CD4-positive, CD25-positive, alpha-beta regulatory T cell (primary cell): Measurements from ENCODE around the gene RBMS2. TPM values are rescaled to one million over a fixed set of nuclear protein-coding genes. Genes with fewer than 3 reads are reported as not detected.
"Not testable (repeated sequence)": the region's sequence is repeated elsewhere in the genome, so short reads cannot be mapped to it uniquely, and the experiment has no call there.

Experiments used
- ATAC-seq, 2 donors: fragments of 150-1000 bp; cut with Tn5 transposase; one replicate each; pipeline ENCODE4 v1.10.0; 2021; ENCODE audit warnings: low read depth in 2 of 2, moderate number of reproducible peaks in 2 of 2, moderate library complexity in 1 of 2
- DNase-seq, 3 donors: peaks; one replicate each; pipeline versions ENCODE4 v3.0.0 to v3.0.0-alpha.2; 2012 to 2022; ENCODE audit warnings: mixed read lengths in 1 of 3
- H3K27ac ChIP-seq: one replicate; pipeline ENCODE4 v1.7.0; 2013; ENCODE audit warnings: mild to moderate bottlenecking, low read length; ENCODE audit not compliant: insufficient read depth, poor library complexity, severe bottlenecking
- H3K27me3 ChIP-seq: one replicate; pipeline ENCODE4 v1.7.0; 2013; ENCODE audit warnings: low read length; ENCODE audit not compliant: control insufficient read depth, insufficient read depth
- H3K36me3 ChIP-seq: one replicate; pipeline ENCODE4 v1.7.0; 2013; ENCODE audit warnings: mild to moderate bottlenecking, low read length, moderate library complexity; ENCODE audit not compliant: control insufficient read depth, insufficient read depth
- H3K4me1 ChIP-seq: 2 replicates; pipeline ENCODE4 v1.7.0; 2013; ENCODE audit warnings: mild to moderate bottlenecking, low read length; ENCODE audit not compliant: insufficient read depth, control insufficient read depth, poor library complexity, severe bottlenecking
- H3K4me3 ChIP-seq: one replicate; pipeline ENCODE4 v1.7.0; 2013; ENCODE audit warnings: low read depth, mild to moderate bottlenecking, low read length, moderate library complexity
- H3K9me3 ChIP-seq, 2 experiments: 1 replicate in 1 of 2; 2 replicates in 1 of 2; pipeline ENCODE4 v1.7.0; 2013; ENCODE audit warnings: low read length in 2 of 2, mild to moderate bottlenecking in 1 of 2, moderate library complexity in 1 of 2; ENCODE audit not compliant: control insufficient read depth in 2 of 2
- H3K27ac Mint-ChIP-seq, 3 donors: one replicate each; pipeline ENCODE4 v1.8.0; 2020 to 2022; ENCODE audit warnings: mild to moderate bottlenecking in 3 of 3, mixed read lengths in 3 of 3, moderate library complexity in 2 of 3
- H3K27me3 Mint-ChIP-seq: one replicate; pipeline ENCODE4 v1.8.0; 2022; ENCODE audit warnings: mild to moderate bottlenecking, mixed read lengths
- H3K36me3 Mint-ChIP-seq: one replicate; pipeline ENCODE4 v1.8.0; 2020; ENCODE audit warnings: mixed read lengths
- H3K4me1 Mint-ChIP-seq, 4 donors: one replicate each; pipeline ENCODE4 v1.8.0; 2020 to 2022; ENCODE audit warnings: mixed read lengths in 4 of 4, mild to moderate bottlenecking in 1 of 4
- H3K4me3 Mint-ChIP-seq, 4 donors: one replicate each; pipeline ENCODE4 v1.8.0; 2020 to 2022; ENCODE audit warnings: mild to moderate bottlenecking in 4 of 4, mixed read lengths in 4 of 4, moderate library complexity in 3 of 4
- H3K9me3 Mint-ChIP-seq, 7 donors: one replicate each; pipeline ENCODE4 v1.8.0; 2020 to 2022; ENCODE audit warnings: mixed read lengths in 7 of 7, mild to moderate bottlenecking in 3 of 7, moderate library complexity in 2 of 7
- polyA plus RNA-seq, 4 donors: library from polyadenylated mRNA; unstranded; fragments of 300-500 nt; fragmentation: Illumina TruSeq; gene quantifications; one replicate each; pipeline ENCODE4 v1.2.3, GENCODE V29; 2021
- total RNA-seq: library from RNA; stranded (reverse); gene quantifications from one replicate; pipeline ENCODE4 v1.2.3, GENCODE V29; 2022

RBMS2 gene
- total and polyA plus RNA-seq, 5 donors from 2014 or later = 0.14 to 3.1 (median 0.32) TPM; not detected in 1

GRCh38 chr12:56496704-56497103, 24.9 kb upstream of the RBMS2 start:
- not testable (repeated sequence) for H3K4me1 ChIP-seq

GRCh38 chr12:56498126-56498902, 23.3 kb upstream of the RBMS2 start:
- not testable (repeated sequence) for H3K4me1 Mint-ChIP-seq, H3K4me1 ChIP-seq, H3K9me3 ChIP-seq, H3K36me3 ChIP-seq, H3K27ac Mint-ChIP-seq, H3K27me3 ChIP-seq, ATAC-seq, H3K9me3 Mint-ChIP-seq, H3K27ac ChIP-seq, H3K4me3 ChIP-seq, H3K27me3 Mint-ChIP-seq, H3K4me3 Mint-ChIP-seq, DNase-seq, H3K36me3 Mint-ChIP-seq

More at GRCh38 chr12:56496704-56497103, 24.9 kb upstream of the RBMS2 start:
- not testable (repeated sequence) for H3K4me3 ChIP-seq, H3K36me3 Mint-ChIP-seq, ATAC-seq, H3K4me1 Mint-ChIP-seq, H3K27me3 Mint-ChIP-seq, H3K36me3 ChIP-seq, H3K27me3 ChIP-seq, H3K27ac ChIP-seq, H3K9me3 Mint-ChIP-seq, H3K9me3 ChIP-seq
- DNase-seq = peak; percentile 23 to 46 (median 43)
- Mint-ChIP-seq H3K27ac (peak overlapping the region in 1 of 3 donors; percentile 55), H3K4me3 (peak overlapping the region in 2 of 4 donors; percentile 59 to 73)

- H3K4me1 ChIP-seq, H3K4me1 Mint-ChIP-seq, DNase-seq, H3K27ac ChIP-seq, H3K27me3 ChIP-seq, H3K9me3 Mint-ChIP-seq, ATAC-seq, H3K27me3 Mint-ChIP-seq, H3K36me3 ChIP-seq, H3K36me3 Mint-ChIP-seq, H3K4me3 Mint-ChIP-seq, H3K4me3 ChIP-seq, H3K27ac Mint-ChIP-seq, H3K9me3 ChIP-seq: not testable (repeated sequence)
Observed at GRCh38 chr12:56499452-56499851, 22.2 kb upstream of the RBMS2 start.

- not testable (repeated sequence) for H3K27ac ChIP-seq, H3K36me3 Mint-ChIP-seq, H3K9me3 ChIP-seq, H3K9me3 Mint-ChIP-seq, H3K4me1 Mint-ChIP-seq, H3K27me3 ChIP-seq, H3K36me3 ChIP-seq, DNase-seq, H3K4me1 ChIP-seq, ATAC-seq, H3K27me3 Mint-ChIP-seq, H3K4me3 ChIP-seq
- H3K27ac Mint-ChIP-seq = peak overlapping the region in 1 of 3 donors; percentile 38
- peak overlapping the region in 1 of 4 donors; percentile 21 for H3K4me3 Mint-ChIP-seq
Observed at GRCh38 chr12:56499879-56500278, 21.7 kb upstream of the RBMS2 start.

GRCh38 chr12:56510786-56511185, 10.8 kb upstream of the RBMS2 start:
- DNase-seq = no peak
- H3K4me3 Mint-ChIP-seq = no peak overlapping the region
- Histone ChIP-seq H3K9me3 (no peaks in the 10 kb centered on the region), H3K27ac (no peak overlapping the region), H3K4me1 (no peaks in the 10 kb centered on the region), H3K4me3 (no peak overlapping the region), H3K36me3 (no peaks in the 10 kb centered on the region), H3K27me3 (peaks cover 4% of the 10 kb centered on the region)
- no peak for ATAC-seq
- peaks cover 0 to 7% (median 3%) of the 10 kb centered on the region in 4 donors for H3K4me1 Mint-ChIP-seq
- no peak overlapping the region for H3K27ac Mint-ChIP-seq
- H3K36me3 Mint-ChIP-seq = no peaks in the 10 kb centered on the region
- no peaks in the 10 kb centered on the region for H3K9me3 Mint-ChIP-seq
- peaks cover 24% of the 10 kb centered on the region for H3K27me3 Mint-ChIP-seq

- not testable (repeated sequence) for H3K36me3 Mint-ChIP-seq, H3K27ac ChIP-seq, H3K4me1 Mint-ChIP-seq, H3K36me3 ChIP-seq, H3K27ac Mint-ChIP-seq, H3K4me1 ChIP-seq, H3K9me3 ChIP-seq, H3K27me3 ChIP-seq, H3K4me3 ChIP-seq, H3K9me3 Mint-ChIP-seq, ATAC-seq, H3K4me3 Mint-ChIP-seq
- peak in 1 of 3 donors; percentile 6 for DNase-seq
- H3K27me3 Mint-ChIP-seq = peaks cover 35% of the 10 kb centered on the region
Observed at GRCh38 chr12:56514014-56514318, 7.7 kb upstream of the RBMS2 start.

GRCh38 chr12:56517854-56518253, 3.8 kb upstream of the RBMS2 start:
- Histone ChIP-seq H3K4me1 (peaks cover 17% of the 10 kb centered on the region), H3K4me3 (no peak overlapping the region), H3K36me3 (no peaks in the 10 kb centered on the region), H3K9me3 (no peaks in the 10 kb centered on the region), H3K27me3 (no peaks in the 10 kb centered on the region), H3K27ac (no peak overlapping the region)
- Mint-ChIP-seq H3K4me1 (peaks cover 5 to 27% (median 14%) of the 10 kb centered on the region in 4 donors), H3K27ac (no peak overlapping the region), H3K36me3 (no peaks in the 10 kb centered on the region), H3K4me3 (peak overlapping the region in 1 of 4 donors; percentile 21), H3K27me3 (peaks cover 31% of the 10 kb centered on the region), H3K9me3 (peaks cover 0 to 2% (median 0%) of the 10 kb centered on the region in 7 donors)
- DNase-seq (no peak), ATAC-seq (no peak)

- Mint-ChIP-seq H3K9me3 (peaks cover 0 to 2% (median 0%) of the 10 kb centered on the region in 7 donors), H3K4me1 (peaks cover 4 to 28% (median 13%) of the 10 kb centered on the region in 4 donors), H3K27ac (peak overlapping the region in 1 of 3 donors; percentile 33), H3K27me3 (peaks cover 31% of the 10 kb centered on the region), H3K36me3 (no peaks in the 10 kb centered on the region), H3K4me3 (no peak overlapping the region)
- H3K4me3 ChIP-seq = no peak overlapping the region
- H3K36me3 ChIP-seq = no peaks in the 10 kb centered on the region
- no peak overlapping the region for H3K27ac ChIP-seq
- H3K9me3 ChIP-seq = no peaks in the 10 kb centered on the region
- peaks cover 17% of the 10 kb centered on the region for H3K4me1 ChIP-seq
- ATAC-seq (no peak), DNase-seq (no peak)
- H3K27me3 ChIP-seq = no peaks in the 10 kb centered on the region
Observed at GRCh38 chr12:56518570-56518969, 3.0 kb upstream of the RBMS2 start.
